Testis (tissue), 3 donors: Measurements from ENCODE around the gene GRN. TPM values are rescaled to one million over a fixed set of nuclear protein-coding genes. Genes with fewer than 3 reads are reported as not detected.
"Not testable (repeated sequence)": the region's sequence is repeated elsewhere in the genome, so short reads cannot be mapped to it uniquely, and the experiment has no call there.

Experiments
- DNase-seq: peaks from one replicate; pipeline ENCODE4 v3.0.0-alpha.2; 2019
- H3K27ac ChIP-seq, 2 donors: fragments of 200-600 bp; sonication (generic); one replicate each; pipeline ENCODE4 v1.5.1; 2019
- H3K27me3 ChIP-seq: fragments of 200-600 bp; sonication (generic); one replicate; pipeline ENCODE4 v1.5.1; 2019
- H3K36me3 ChIP-seq: fragments of 200-600 bp; sonication (generic); one replicate; pipeline ENCODE4 v1.5.1; 2017; ENCODE audit warnings: low read depth; ENCODE audit errors: missing control alignments
- H3K4me1 ChIP-seq: fragments of 200-600 bp; sonication (generic); one replicate; pipeline ENCODE4 v1.5.1; 2019
- H3K4me3 ChIP-seq, 2 donors: fragments of 200-600 bp; sonication (generic); one replicate each; pipeline ENCODE4 v1.5.1; 2017 to 2019
- H3K9me3 ChIP-seq: fragments of 200-600 bp; sonication (generic); one replicate; pipeline ENCODE4 v1.5.1; 2017
- POLR2A ChIP-seq: fragments of 450-650 bp; IDR thresholded peaks from one replicate; pipeline ENCODE4 v1.6.1; 2017; ENCODE audit warnings: antibody characterized with exemption, mild to moderate bottlenecking, moderate library complexity
- WGBS, 2 donors: methylation state at CpG; one replicate each; pipeline ENCODE4 v1.1.5; 2018; 5-methylcytosine and 5-hydroxymethylcytosine counted together
- intact Hi-C: fragments of 100-400 bp; cut with DNase I; formaldehyde crosslinking; loops from one replicate; pipeline ENCODE4 v1.15.1; 2023; ENCODE audit warnings: low total_unique reads
- polyA plus RNA-seq: library from polyadenylated mRNA; stranded (reverse); fragments of 350-450 nt; fragmentation: Illumina TruSeq; extraction: RNeasy Lipid Tissue Mini Kit (QIAGEN cat#74804); gene quantifications from one replicate; pipeline ENCODE4 v1.2.3, GENCODE V29; 2014; ENCODE audit warnings: low read depth, low replicate concordance; ENCODE audit not compliant: insufficient read depth
- total RNA-seq, 2 donors: library from RNA; depleted of rRNA; stranded (reverse); fragments of >200 nt; gene quantifications; one replicate each; pipeline ENCODE4 v1.2.3, GENCODE V29; 2016
- TF ChIP-seq, protein P1 (sequence below), 3 experiments: fragments of 450-650 bp in 2 of 3; fragments of 200-600 bp in 1 of 3; sonication (generic) in 1 of 3; IDR thresholded peaks; one replicate each; pipeline ENCODE4 v1.5.1; 2016 to 2019; ENCODE audit warnings: antibody characterized with exemption in 3 of 3, mild to moderate bottlenecking in 2 of 3, moderate library complexity in 1 of 3

GRN gene
- total and polyA plus RNA-seq, 3 donors from 2014 or later: 161 to 489 (median 263) TPM

- Histone ChIP-seq H3K27ac (no peak overlapping the region), H3K36me3 (no peaks in the 10 kb centered on the region), H3K27me3 (no peaks in the 10 kb centered on the region), H3K9me3 (no peaks in the 10 kb centered on the region), H3K4me1 (peaks cover 24% of the 10 kb centered on the region), H3K4me3 (no peak overlapping the region)
- WGBS, 2 donors: 64 to 65% methylated on average over 11 of the region's 11 CpGs
- DNase-seq: no peak
- TF ChIP-seq POLR2A: no peak
- TF ChIP-seq, protein P1, sequence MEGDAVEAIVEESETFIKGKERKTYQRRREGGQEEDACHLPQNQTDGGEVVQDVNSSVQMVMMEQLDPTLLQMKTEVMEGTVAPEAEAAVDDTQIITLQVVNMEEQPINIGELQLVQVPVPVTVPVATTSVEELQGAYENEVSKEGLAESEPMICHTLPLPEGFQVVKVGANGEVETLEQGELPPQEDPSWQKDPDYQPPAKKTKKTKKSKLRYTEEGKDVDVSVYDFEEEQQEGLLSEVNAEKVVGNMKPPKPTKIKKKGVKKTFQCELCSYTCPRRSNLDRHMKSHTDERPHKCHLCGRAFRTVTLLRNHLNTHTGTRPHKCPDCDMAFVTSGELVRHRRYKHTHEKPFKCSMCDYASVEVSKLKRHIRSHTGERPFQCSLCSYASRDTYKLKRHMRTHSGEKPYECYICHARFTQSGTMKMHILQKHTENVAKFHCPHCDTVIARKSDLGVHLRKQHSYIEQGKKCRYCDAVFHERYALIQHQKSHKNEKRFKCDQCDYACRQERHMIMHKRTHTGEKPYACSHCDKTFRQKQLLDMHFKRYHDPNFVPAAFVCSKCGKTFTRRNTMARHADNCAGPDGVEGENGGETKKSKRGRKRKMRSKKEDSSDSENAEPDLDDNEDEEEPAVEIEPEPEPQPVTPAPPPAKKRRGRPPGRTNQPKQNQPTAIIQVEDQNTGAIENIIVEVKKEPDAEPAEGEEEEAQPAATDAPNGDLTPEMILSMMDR (IDR thresholded peaks at IDR 0.05): no peak
- intact Hi-C loops: no loop called here
Measured at GRCh38 chr17:44361292-44362260, 16.5 kb downstream of the GRN start.

DNA sequence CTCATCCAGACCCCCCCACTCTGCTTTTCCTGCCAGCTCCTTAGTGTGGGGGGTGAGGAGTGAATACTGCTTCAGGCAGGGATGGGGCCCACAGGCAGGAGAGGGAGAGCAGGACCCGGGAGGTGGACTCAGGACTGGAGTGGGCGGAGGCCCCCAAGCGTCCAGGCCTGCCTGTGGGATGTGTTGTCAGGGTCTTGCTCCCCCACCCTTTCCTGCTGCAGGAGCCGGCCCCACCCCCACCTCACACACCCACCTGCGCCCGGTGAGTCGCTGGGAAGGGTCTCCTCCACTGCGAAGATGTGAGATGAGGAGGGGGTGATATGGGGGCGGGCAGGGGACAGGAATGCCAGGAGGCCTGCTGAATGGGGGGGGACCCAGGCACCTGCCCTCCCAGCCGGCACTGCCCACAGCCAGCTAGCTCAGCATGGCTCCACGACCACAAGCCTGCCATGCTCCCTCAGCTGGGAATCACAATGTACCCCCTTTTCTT, 17.4 kb downstream of the GRN start:
- no peak overlapping the region for H3K27ac ChIP-seq
- H3K9me3 ChIP-seq: no peaks in the 10 kb centered on the region
- 25 to 34% methylated on average over 4 to 10 of the region's 11 CpGs for WGBS, 2 donors
- no peak for TF ChIP-seq POLR2A
- TF ChIP-seq, protein P1 (IDR thresholded peaks at IDR 0.05): no peak
- no peak for DNase-seq
- peaks cover 24% of the 10 kb centered on the region for H3K4me1 ChIP-seq
- H3K36me3 ChIP-seq: no peaks in the 10 kb centered on the region
- intact Hi-C loops: no loop called here
- peak overlapping the region in 1 of 2 donors; percentile 63 for H3K4me3 ChIP-seq
- H3K27me3 ChIP-seq: no peaks in the 10 kb centered on the region

GRCh38 chr17:44362949-44363612, 18.0 kb downstream of the GRN start:
- intact Hi-C loops: no loop called here
- Histone ChIP-seq H3K27ac (peak overlapping the region in 1 of 2 donors; percentile 30), H3K4me3 (peak overlapping the region; percentile 57 to 63), H3K27me3 (no peaks in the 10 kb centered on the region), H3K4me1 (peaks cover 24% of the 10 kb centered on the region), H3K36me3 (no peaks in the 10 kb centered on the region), H3K9me3 (no peaks in the 10 kb centered on the region)
- TF ChIP-seq POLR2A: no peak
- TF ChIP-seq, protein P1 (IDR thresholded peaks at IDR 0.05): no peak
- no peak for DNase-seq
- WGBS, 2 donors: 0 to 3% methylated on average over 18 to 35 of the region's 45 CpGs

GRCh38 chr17:44363613-44364159, 18.6 kb downstream of the GRN start, which contains the start of gene FAM171A2:
TSS of gene FAM171A2 (minus strand) at chr17:44363853. CDS start at chr17:44363714, 139 bp downstream.
- peak; percentile 57 for DNase-seq
- 0 to 2% methylated on average over 1 to 45 of the region's 63 CpGs for whole genome bisulfite sequencing, 2 donors
- peak within 1 kb of the TSS in 1 of 2 donors; percentile 30 for H3K27ac ChIP-seq

DNA sequence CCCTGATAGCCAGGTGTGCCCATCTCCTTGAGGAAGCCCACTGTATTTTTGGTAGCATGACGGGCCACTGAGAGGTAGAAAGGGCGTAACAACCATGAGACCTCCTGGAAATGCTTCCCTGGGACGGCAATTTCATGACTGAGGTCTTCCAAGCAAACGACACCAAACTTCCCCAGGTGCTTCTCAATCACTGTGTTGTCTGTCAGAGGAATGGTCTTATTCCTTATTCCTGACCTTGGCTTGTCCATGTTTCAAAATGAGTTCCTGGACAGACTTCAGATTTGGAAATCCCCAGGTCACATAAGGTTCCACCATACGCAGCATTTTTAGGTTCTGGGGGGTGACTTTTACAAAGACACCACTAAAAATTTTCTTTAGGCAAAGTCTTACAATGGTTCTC, 19.9 kb downstream of the GRN start:
- H3K9me3 ChIP-seq, H3K4me3 ChIP-seq, H3K27ac ChIP-seq, H3K27me3 ChIP-seq, intact Hi-C loops, H3K36me3 ChIP-seq, DNase-seq: not testable (repeated sequence)
- H3K4me1 ChIP-seq: peaks cover 24% of the 10 kb centered on the region
- 86 to 90% methylated on average over 5 of the region's 5 CpGs for WGBS, 2 donors

More at GRCh38 chr17:44363613-44364159, 18.6 kb downstream of the GRN start, which contains the start of gene FAM171A2:
- H3K4me1 ChIP-seq: peaks cover 24% of the 10 kb centered on the region
- H3K9me3 ChIP-seq: no peaks in the 10 kb centered on the region
- H3K36me3 ChIP-seq: no peaks in the 10 kb centered on the region
- intact Hi-C loops: no loop called here
- no peaks in the 10 kb centered on the region for H3K27me3 ChIP-seq
- peak within 1 kb of the TSS; percentile 57 to 63 for H3K4me3 ChIP-seq
- TF ChIP-seq, protein P1 (IDR thresholded peaks at IDR 0.05): peak; percentile 42 to 80 (median 76)
- TF ChIP-seq POLR2A: no peak
